Inflammatory macrophage treated with lipopolysaccharide for 1 hour (primary cell): ENCODE measurements around the gene DFFB.
"Not testable (repeated sequence)": the region's sequence is repeated elsewhere in the genome, so short reads cannot be mapped to it uniquely, and the experiment has no call there.

Experiments
- DNase-seq, 2 donors: peaks; one replicate each; pipeline ENCODE4 v3.0.0-alpha.2; 2020 to 2022

The DFFB gene, protein sequence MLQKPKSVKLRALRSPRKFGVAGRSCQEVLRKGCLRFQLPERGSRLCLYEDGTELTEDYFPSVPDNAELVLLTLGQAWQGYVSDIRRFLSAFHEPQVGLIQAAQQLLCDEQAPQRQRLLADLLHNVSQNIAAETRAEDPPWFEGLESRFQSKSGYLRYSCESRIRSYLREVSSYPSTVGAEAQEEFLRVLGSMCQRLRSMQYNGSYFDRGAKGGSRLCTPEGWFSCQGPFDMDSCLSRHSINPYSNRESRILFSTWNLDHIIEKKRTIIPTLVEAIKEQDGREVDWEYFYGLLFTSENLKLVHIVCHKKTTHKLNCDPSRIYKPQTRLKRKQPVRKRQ

DNA sequence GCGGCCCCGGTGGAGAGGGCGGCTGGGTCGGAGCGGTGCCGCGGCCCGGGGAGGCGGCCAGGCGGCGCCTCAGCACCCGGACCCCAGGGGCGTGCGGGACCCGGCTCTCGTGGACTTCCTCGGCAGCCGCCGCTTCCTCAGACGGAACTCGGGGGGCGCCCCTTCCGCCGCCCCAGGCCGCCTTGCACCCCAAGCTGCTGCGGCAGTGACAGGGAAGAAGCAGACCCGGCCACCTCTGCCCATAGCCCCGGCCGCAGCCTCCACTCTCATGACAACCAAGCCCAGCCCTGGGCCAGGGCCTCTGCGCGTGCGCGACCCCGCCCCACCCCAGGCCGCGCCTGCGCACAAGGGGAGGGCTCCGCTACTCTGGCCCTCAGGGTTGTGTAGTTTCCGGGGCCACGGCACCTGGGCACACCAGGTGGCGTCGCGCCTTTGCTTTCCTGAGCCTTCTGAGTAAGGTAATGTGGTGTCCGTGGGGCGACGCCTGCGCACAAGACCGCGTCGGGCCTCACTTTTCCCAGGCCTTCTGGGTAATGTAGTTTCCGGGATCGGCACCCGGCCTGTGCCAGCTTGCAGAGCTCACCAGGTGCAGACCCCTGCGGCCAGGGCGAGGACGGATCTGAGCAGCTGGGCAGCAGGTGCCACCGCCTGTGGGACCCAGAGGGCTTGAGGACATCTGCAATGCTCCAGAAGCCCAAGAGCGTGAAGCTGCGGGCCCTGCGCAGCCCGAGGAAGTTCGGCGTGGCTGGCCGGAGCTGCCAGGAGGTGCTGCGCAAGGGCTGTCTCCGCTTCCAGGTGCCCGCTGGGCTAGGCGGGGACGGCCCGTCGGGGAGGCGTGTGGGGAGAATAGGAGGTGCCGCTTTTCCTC lies at the start of gene DFFB, which contains the start of gene CEP104:
Gene DFFB (plus strand): TSS at position 554 of the 868 bp plus-strand sequence. CDS start 128 bp downstream, at position 682.
Gene CEP104 (minus strand): TSS at position 289 of the 868 bp plus-strand sequence. CDS start 4,804 bp downstream, outside the sequence.
- peak; percentile 69 to 84 for DNase-seq

DNA sequence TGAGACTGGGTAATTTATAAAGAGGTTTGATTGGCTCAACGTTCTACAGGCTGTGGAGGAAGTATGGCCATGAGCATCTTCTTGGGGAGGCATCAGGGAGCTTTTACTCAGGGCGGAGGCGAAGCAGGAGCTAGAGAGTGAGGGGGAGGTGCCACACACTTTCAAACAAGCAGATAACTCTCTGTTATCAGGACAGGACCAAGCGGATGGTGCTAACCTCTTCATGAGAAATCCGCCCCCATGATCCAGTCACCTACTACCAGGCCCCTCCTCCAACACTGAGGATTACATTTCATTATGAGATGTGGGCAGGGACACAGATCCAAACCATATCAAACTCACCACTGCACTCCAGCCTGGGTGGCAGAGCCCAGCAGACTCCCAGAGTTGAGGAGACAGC lies 49.5 kb upstream of the DFFB start:
- DNase-seq = no peak

DNA sequence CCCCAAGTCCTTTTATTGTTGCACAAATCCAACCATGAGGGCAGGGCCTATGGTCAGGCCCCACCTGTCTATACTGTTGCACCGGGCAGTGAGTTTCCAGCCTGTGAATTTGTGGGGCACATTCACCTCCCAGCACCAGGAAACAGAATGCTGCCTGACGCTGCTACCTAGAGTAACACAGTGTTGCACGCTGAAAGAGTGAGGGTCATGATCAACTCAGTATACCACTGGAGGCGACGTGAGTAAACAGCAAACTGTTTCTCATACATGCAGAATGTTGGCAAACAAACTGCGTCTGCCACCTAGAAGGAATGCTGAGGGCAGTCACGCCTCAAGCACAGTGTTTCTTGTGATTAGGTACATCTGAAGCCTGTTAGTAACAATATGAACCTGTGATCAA lies 47.6 kb upstream of the DFFB start:
- no peak for DNase-seq

GRCh38 chr1:3810149-3810761 lies 47.0 kb upstream of the DFFB start:
- DNase-seq = not testable (repeated sequence)

GRCh38 chr1:3811595-3811911 lies 45.7 kb upstream of the DFFB start:
- DNase-seq = peak in 1 of 2 donors; percentile 16

- DNase-seq = no peak
Observed at GRCh38 chr1:3814065-3814464, 43.2 kb upstream of the DFFB start.

DNA sequence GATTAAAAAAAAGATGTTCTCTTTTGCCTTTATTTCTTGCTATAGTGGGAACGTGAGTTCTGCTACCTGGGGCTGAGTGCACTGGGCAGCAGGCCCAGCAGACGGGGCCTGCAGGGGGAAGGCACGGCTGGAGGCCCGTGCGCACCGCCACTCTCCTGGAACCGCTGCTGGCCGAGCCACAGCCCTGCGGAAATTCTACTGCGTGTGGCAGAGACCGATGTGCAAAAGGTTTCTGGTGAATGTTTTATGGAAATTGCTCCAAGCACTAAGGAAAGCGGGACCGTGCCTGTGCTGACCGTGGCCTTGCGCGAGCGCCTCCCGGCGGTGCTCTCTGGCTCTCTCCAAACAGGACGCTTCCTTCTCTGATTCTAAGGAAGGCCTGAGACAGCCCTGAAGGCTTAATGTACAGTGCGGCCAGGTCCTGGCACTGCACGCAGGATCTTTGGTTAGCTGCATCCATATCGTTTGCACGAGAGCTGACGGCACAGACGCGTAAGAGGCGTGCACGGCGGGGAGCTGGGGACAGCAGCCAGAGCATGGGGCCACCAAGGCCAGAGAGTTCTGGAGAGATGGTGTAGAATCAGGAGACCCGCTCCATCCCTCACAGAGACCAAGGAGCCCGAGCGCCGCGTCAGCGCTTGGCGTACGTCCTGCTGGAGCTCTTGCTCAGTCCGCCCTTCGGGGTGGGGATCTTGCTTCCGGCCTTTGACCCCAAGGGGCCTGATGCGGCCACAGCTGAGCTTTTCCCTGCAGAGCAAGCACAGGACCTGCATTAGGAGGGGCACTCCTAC lies 42.3 kb upstream of the DFFB start:
- DNase-seq = no peak

DNA sequence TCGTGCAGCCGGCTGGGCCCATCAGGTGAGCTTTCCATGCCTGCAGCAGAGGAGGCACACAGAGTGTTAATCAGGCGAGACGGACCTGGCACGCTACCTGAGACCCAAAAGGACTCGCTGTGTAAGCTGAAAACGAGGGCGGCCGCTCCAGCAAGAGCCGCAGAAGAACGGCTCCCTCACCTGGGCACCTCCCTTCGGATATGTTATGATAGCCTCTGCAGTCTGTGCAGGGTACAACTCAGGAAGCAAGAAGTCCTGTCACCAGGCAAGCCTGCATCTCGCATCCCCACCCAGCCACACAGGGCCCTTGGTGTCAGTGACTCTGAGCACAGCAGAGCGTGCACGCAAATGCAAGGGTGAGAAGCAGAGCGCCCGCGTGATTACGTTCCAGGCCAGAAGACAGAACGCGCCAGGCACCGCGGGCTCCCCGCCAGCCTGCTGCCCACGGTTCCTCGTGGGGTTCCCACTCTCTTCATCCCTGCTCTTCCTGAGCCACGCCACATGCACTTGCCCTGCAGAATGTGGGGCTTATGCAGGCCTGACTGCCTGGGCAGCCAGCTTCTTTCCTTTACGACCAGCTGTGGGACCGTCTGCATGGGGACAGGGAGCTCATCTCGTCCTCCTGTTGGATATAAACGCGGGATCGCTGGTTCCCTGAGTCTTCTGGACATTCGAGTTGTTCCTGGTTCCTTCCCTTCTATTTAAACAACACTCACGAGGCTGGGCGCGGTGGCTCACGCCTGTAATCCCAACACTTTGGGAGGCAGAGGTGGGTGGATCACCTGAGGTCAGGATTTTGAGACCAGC lies 40.7 kb upstream of the DFFB start:
- DNase-seq = no peak

- no peak for DNase-seq
Observed at GRCh38 chr1:3817138-3817740, 40.0 kb upstream of the DFFB start.

- no peak for DNase-seq
Observed at GRCh38 chr1:3817821-3818597, 39.3 kb upstream of the DFFB start.

- DNase-seq = no peak
Observed at GRCh38 chr1:3819771-3820200, 37.5 kb upstream of the DFFB start.

GRCh38 chr1:3820316-3820715 lies 37.0 kb upstream of the DFFB start:
- DNase-seq = no peak

- no peak for DNase-seq
Observed at GRCh38 chr1:3821004-3821403, 36.3 kb upstream of the DFFB start.

- DNase-seq = no peak
Observed at GRCh38 chr1:3821447-3821846, 35.8 kb upstream of the DFFB start.

DNA sequence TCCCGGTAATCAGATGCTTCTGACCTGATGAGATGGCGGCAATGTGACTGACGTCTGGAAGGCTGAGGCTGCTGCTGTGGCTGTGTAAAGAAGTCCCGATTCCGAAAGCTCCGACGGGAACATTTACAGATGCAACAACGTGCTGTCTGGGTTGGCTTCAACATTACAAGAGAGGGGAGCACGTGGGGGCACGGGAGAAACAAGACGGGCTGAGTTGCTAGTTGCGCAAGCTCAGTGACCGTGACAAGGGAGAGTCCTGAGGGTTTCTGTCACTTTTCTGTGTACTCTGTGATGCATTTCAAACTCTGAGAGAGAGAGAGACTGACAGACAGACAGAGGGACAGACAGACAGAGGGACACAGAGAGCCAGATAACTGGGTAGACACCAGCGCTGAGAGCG lies 35.4 kb upstream of the DFFB start:
- DNase-seq = no peak

DNA sequence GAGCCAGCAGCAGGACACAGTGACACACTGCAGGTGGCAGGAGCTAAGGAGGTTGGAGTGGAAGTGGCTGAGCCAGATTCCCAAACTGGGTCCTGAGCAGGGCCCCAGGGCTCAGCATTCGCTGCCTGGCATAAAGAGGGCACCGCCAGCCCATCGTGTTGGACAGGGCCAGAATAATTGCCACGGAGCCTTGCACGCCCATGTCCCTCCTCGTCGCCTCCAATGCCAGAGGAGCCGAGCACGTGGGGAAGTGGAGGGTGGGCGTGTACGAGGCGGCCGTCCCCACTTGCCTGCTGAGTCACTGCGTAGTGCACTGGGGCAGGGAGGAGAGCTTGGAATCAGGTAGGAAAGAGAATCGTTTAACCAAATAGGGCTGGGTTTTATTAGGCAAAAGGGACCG lies 34.9 kb upstream of the DFFB start:
- no peak for DNase-seq

- no peak for DNase-seq
Observed at GRCh38 chr1:3824650-3825049, 32.6 kb upstream of the DFFB start.

GRCh38 chr1:3825356-3825755 lies 31.9 kb upstream of the DFFB start:
- DNase-seq = no peak

DNA sequence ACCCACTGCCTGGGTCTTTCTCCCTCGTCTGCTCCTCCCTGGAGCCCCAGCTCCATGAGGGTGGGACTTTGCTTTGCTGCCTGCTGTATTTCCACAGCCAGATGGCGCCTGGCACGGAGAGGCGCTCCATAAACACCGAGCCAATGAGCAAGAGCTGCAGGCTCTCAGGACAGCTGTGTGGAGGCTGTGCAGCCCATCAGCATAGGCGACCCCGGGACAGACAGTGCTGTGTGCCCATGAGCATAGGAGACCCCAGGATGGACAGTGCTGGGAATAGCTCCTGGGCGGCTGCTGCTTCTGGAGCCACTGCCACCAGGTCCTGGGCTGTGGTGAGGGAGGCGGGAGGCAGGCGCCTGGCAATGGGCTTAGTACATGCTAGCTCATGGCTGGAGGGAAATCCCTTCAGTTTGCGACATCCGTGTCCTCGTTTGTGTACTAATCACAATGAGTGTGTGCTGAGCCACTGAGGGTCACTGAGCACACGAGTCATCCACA lies 29.4 kb upstream of the DFFB start:
- no peak for DNase-seq

- DNase-seq = no peak
Observed at GRCh38 chr1:3828391-3828790, 28.9 kb upstream of the DFFB start.
